Measurements from ENCODE around the gene RFFL. TPM values are rescaled to one million over a fixed set of nuclear protein-coding genes. Genes with fewer than 3 reads are reported as not detected.
"Not testable (repeated sequence)": the region's sequence is repeated elsewhere in the genome, so short reads cannot be mapped to it uniquely, and the experiment has no call there.

The RFFL gene, protein sequence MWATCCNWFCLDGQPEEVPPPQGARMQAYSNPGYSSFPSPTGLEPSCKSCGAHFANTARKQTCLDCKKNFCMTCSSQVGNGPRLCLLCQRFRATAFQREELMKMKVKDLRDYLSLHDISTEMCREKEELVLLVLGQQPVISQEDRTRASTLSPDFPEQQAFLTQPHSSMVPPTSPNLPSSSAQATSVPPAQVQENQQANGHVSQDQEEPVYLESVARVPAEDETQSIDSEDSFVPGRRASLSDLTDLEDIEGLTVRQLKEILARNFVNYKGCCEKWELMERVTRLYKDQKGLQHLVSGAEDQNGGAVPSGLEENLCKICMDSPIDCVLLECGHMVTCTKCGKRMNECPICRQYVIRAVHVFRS
- total RNA-seq (9.7 TPM), polyA plus RNA-seq (17.9 TPM)

DNA sequence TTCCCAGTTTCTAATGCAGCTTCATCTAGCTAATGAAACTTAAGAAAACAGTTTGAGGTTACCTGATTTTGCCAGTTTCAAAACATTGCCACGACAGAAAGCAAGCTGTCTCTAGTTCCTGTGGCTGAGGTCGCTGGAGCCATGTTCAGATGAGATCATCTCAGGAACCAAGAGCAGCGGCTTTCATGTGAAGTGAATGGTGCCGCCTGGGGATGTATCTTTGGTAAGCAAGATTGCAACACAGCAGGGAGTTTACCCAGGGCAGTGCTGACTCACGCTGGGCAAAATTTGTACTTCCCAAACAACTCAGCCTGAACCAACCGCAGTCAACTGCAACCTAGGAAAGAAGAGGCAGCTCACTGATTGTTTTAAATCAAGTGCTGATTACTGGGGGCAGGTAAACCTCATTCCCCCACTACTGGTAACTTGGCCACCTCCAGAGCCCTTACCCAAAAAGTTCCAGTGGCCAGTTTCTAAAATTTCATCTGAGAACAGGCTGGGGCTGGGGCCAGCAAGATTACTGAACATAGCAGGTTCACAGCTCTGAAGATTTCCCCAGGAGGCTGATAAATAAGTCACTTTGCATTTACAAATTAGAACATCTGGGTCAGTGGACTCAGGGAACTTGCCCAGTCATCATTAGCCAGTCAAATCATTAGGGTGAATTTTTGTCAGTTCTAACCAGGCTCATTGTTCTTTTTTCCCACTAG lies at the start of gene RFFL:
TSS of gene RFFL (minus strand) at position 194 of the 710 bp plus-strand sequence. CDS start 37,154 bp downstream, outside the sequence.
- Histone ChIP-seq H3K36me3 (ENCODE audit: insufficient read depth) (no peaks in the 10 kb centered on the region), H3K4me3 (ENCODE audit: low read depth, low read length) (no peak within 1 kb of the TSS), H3K27ac (ENCODE audit: low read depth) (peak within 1 kb of the TSS; percentile 74), H3K4me1 (ENCODE audit: insufficient read depth) (no peaks in the 10 kb centered on the region)
- 7% methylated on average over 6 of the region's 6 CpGs for WGBS
- peak; percentile 74 for DNase-seq (ENCODE audit: extremely low spot score)

DNA sequence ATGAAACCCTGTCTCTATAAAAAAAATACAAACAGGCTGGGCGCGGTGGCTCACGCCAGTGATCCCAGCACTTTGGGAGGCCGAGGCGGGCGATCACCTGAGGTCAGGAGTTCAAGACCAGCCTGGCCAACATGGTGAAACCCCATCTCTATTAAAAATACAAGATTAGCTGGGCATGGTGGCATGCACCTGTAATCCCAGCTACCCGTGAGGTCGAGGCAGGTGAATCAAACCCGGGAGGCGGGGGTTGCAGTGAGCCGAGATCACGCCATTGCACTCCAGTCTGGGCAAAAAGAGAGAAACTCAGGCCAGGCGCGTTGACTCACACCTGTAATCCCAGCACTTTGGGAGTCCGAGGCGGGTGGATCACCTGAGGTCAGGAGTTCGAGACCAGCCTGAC lies 47.3 kb upstream of the RFFL start:
- H3K27ac ChIP-seq (ENCODE audit: low read depth); DNase-seq (ENCODE audit: extremely low spot score); H3K4me3 ChIP-seq (ENCODE audit: low read depth, low read length); H3K4me1 ChIP-seq (ENCODE audit: insufficient read depth); H3K36me3 ChIP-seq (ENCODE audit: insufficient read depth): not testable (repeated sequence)
- 98% methylated on average over 17 of the region's 17 CpGs for WGBS

DNA sequence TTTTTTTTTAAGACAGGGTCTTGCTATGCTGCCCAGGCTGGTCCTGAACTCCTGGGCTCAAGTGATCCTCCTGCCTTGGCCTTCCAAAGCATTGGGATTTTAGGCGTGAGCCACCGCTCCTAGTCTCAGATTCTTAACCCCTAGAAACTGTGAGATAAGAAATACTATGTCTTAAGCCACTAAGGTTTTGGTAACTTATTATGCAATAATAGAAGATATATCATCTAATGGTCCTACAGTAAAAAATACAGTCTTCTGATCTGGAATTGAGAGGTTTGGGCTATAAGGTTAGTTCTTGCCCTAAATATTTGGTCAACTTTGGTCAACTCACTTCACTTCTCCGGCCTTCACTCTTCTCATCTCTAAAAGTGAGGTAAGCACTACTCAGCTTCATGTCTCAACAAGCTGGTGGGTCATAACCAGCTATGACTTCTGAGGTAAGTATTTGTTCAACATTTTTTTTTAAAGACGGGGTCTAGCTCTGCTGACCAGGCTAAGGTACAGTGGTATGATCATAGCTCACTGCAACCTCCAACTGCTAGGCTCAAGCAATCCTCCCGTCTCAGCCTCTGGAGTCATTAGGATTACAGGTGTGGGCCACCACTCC lies 41.4 kb upstream of the RFFL start:
- no peak overlapping the region for H3K27ac ChIP-seq (ENCODE audit: low read depth)
- 95% methylated on average over 5 of the region's 5 CpGs for WGBS

DNA sequence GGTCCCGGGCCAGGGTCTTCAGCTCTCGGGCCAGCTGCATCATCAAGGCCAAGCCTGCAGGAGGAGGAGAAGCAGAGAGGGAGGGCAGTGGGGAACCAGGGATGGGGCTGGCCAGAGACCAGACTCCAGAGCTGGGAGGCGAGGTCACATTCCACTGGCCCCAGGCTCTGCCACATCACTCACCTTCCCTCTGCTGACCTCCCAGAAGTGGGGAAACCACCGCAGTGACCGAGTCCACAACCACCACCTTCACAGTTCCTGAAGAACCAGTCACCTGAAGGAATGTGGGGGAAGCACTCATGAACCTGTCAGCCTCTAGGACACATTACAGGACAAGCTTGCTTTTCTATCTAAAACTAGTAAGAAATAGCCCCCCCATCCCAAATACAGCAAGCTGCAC lies 39.8 kb upstream of the RFFL start:
- H3K4me1 ChIP-seq (ENCODE audit: insufficient read depth): no peaks in the 10 kb centered on the region
- no peaks in the 10 kb centered on the region for H3K36me3 ChIP-seq (ENCODE audit: insufficient read depth)
- 92% methylated on average over 5 of the region's 5 CpGs for WGBS
- no peak overlapping the region for H3K27ac ChIP-seq (ENCODE audit: low read depth)
- no peak for DNase-seq (ENCODE audit: extremely low spot score)
- no peak overlapping the region for H3K4me3 ChIP-seq (ENCODE audit: low read depth, low read length)

More for the DNA sequence above, 41.4 kb upstream of the RFFL start:
- Histone ChIP-seq H3K4me1 (ENCODE audit: insufficient read depth) (no peaks in the 10 kb centered on the region), H3K36me3 (ENCODE audit: insufficient read depth) (no peaks in the 10 kb centered on the region), H3K4me3 (ENCODE audit: low read depth, low read length) (no peak overlapping the region)
- DNase-seq (ENCODE audit: extremely low spot score): no peak

DNA sequence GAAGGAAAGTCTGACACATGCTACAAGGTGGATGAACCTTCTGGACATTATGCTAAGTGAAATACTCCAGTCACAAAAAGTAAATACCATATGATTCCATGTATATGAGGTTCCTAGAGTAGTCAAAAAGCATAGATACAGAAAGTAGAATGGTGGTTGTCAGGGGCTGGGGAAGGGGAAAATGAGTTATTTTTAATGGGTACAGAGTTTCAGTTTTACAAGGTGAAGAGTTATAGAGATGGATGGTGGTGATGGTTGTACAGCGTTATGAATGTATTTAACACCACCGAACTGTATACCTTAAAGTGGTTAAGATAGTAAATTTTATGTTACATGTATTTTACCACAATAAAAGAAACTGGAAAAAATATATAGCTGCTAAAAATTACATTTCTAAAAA lies 38.2 kb upstream of the RFFL start:
- WGBS: 89% methylated on average over 2 of the region's 2 CpGs
- Histone ChIP-seq H3K27ac (ENCODE audit: low read depth) (no peak overlapping the region), H3K4me3 (ENCODE audit: low read depth, low read length) (no peak overlapping the region), H3K36me3 (ENCODE audit: insufficient read depth) (no peaks in the 10 kb centered on the region), H3K4me1 (ENCODE audit: insufficient read depth) (no peaks in the 10 kb centered on the region)
- no peak for DNase-seq (ENCODE audit: extremely low spot score)

DNA sequence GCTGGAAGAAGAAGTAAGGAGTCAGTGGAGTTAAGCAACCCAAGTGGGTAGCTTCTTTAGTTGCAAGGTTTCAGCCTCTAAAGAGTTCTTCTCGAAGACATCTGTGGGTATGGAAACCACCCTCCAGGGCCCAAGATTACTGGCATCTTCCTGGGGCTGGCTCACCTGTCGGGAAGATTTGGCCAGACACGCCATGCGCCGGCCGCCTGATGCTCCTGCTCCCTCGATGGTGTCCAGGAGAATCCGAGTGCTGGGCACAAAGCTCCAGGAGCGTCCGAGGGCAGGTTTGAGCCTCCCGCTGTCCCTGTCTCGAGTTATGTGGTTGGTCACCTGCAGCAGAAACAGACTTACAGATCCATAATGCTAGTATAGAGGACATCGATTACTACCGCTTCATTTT lies 37.5 kb upstream of the RFFL start:
- Histone ChIP-seq H3K4me1 (ENCODE audit: insufficient read depth) (no peaks in the 10 kb centered on the region), H3K4me3 (ENCODE audit: low read depth, low read length) (no peak overlapping the region), H3K27ac (ENCODE audit: low read depth) (no peak overlapping the region), H3K36me3 (ENCODE audit: insufficient read depth) (no peaks in the 10 kb centered on the region)
- DNase-seq (ENCODE audit: extremely low spot score): no peak
- 96% methylated on average over 14 of the region's 14 CpGs for WGBS

DNA sequence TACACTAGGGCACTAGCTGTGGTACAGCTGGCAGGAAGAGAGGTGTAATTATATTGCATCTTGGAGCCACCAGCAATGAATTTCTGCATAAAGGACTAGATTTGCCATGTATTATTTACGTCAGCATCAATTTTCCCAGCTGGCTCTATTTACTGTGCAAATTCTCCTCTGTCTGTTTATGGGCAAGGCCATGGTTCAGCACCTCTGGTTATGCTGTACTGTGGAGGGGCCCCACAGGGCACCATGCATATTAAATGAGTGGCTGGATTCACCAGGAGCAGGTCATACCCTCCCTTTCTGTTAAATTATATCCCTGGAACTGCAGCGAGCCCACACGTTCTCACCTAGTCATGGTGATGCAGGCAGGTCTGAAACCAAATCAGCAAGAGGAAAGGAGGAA lies 36.4 kb upstream of the RFFL start:
- H3K36me3 ChIP-seq (ENCODE audit: insufficient read depth): no peaks in the 10 kb centered on the region
- 89% methylated on average over 3 of the region's 3 CpGs for WGBS
- DNase-seq (ENCODE audit: extremely low spot score): no peak
- H3K4me3 ChIP-seq (ENCODE audit: low read depth, low read length): no peak overlapping the region
- H3K4me1 ChIP-seq (ENCODE audit: insufficient read depth): no peaks in the 10 kb centered on the region
- H3K27ac ChIP-seq (ENCODE audit: low read depth): no peak overlapping the region

DNA sequence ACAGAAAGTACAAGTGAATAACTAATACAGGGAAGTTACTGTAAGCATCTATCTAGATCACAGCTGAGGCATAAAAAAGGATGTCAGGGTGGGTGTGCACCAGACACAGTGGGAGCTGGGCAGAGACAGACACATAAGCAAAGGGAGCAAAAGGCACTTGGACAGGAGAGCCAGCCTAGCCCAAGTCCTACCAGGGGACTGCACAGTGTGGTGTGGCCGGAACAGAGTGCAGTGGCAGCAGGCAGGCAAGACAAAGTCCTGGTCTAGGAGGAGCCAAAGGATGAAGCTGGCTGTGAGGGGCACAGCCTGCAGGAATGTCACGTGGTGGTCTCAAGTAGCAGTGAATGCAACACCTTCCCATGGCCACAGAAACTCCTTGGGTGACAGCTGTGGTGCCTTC lies 34.3 kb upstream of the RFFL start:
- WGBS: 85% methylated on average over 2 of the region's 2 CpGs
- no peaks in the 10 kb centered on the region for H3K4me1 ChIP-seq (ENCODE audit: insufficient read depth)
- no peak for DNase-seq (ENCODE audit: extremely low spot score)
- H3K36me3 ChIP-seq (ENCODE audit: insufficient read depth): no peaks in the 10 kb centered on the region
- no peak overlapping the region for H3K27ac ChIP-seq (ENCODE audit: low read depth)
- no peak overlapping the region for H3K4me3 ChIP-seq (ENCODE audit: low read depth, low read length)

DNA sequence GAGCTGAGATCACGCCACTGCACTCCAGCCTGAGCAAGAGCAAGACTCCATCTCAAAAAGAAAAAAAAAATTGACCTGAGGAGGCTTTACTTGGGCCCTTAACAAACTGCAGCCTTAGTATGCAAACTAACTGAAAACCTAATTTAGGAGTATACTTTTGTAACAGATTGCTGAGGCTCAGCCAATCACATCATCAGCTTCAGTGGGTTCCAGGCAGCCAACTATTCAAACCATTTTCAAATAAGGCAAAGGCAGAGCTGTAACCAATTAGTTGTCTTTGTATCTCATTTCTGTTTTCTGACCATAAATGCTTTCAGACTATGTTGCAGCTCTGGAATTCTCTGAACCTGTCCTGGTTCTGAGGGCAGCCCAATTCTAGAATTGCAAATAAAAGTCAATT lies 32.2 kb upstream of the RFFL start:
- WGBS: 100% methylated on average over 1 of the region's 1 CpG
- no peaks in the 10 kb centered on the region for H3K4me1 ChIP-seq (ENCODE audit: insufficient read depth)
- no peak overlapping the region for H3K27ac ChIP-seq (ENCODE audit: low read depth)
- H3K36me3 ChIP-seq (ENCODE audit: insufficient read depth): no peaks in the 10 kb centered on the region
- no peak for DNase-seq (ENCODE audit: extremely low spot score)
- H3K4me3 ChIP-seq (ENCODE audit: low read depth, low read length): no peak overlapping the region

DNA sequence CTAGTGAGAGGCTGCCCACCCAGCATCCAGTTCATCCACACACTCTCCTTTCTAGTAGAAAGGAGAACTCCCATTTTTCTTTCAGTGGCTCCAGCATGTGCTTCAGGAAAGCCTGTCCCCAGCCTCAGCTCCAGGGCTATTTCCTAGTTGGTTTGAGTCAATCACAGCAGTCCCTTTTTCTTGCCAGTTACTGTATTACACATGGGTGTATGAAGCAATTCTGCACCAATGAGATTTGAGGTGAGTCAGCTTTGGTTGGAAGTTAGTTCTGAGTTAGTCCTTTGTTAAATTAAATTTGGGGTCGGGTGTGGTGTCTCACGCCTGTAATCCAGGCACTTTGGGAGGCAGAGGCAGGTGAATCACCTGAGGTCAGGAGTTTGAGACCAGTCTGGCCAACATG lies 31.4 kb upstream of the RFFL start:
- H3K36me3 ChIP-seq (ENCODE audit: insufficient read depth): no peaks in the 10 kb centered on the region
- H3K27ac ChIP-seq (ENCODE audit: low read depth): no peak overlapping the region
- no peak overlapping the region for H3K4me3 ChIP-seq (ENCODE audit: low read depth, low read length)
- WGBS: 90% methylated on average over 2 of the region's 2 CpGs
- no peaks in the 10 kb centered on the region for H3K4me1 ChIP-seq (ENCODE audit: insufficient read depth)
- DNase-seq (ENCODE audit: extremely low spot score): no peak

DNA sequence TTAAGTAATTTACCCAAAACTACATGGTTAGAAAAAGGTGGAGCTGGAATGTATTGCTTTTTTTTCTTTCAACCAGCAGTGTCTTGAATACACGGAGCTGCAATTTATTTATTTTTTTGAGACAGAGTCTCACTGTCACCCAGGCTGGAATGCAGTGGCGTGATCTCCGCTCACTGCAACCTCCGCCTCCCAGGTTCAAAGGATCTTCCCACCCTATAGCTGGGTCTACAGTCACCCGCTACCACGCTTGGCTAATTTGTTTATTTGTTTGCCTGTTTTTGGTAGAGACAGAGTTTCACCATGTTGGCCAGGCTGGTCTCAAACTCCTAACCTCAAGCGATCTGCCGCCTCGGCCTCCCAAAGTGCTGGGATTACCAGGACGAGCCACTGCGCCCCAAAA lies 27.2 kb upstream of the RFFL start:
- not testable (repeated sequence) for H3K36me3 ChIP-seq (ENCODE audit: insufficient read depth); DNase-seq (ENCODE audit: extremely low spot score); H3K27ac ChIP-seq (ENCODE audit: low read depth); H3K4me3 ChIP-seq (ENCODE audit: low read depth, low read length); H3K4me1 ChIP-seq (ENCODE audit: insufficient read depth)
- WGBS: 83% methylated on average over 11 of the region's 11 CpGs

DNA sequence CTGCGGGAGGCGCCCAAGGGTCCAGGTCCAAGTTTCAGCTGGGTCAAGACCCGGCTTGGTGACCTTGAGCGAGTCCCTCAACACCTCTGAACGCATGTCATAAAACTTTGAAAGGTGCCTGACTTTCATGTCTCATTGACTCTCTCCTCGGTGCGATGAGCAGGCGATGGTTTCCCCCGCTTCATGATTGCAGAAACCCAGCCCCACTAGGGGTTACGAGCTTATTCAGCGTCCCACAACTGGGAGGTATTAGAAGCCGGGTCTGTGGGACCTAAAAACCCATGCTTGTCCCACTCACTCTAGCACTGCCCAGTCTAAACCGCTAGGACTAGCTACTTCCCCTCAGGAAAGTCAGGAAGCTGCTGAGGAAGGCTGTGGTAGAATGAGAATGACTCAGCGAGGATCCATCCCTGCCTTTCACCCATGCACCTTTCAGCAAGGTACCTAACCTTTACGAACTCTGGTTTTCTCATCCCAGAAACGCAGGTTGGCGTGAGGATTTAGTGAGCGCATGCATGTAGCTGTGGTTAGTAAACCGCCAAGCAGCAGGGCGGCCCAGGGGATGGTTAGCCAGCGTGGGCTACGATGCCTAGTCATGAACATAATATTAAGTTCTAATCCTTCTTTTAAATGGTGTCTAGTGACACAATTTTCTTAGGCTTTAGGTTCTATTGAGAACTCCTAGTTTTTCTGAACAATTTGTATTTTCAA lies 26.2 kb upstream of the RFFL start:
- Histone ChIP-seq H3K27ac (ENCODE audit: low read depth) (peak overlapping the region; percentile 68), H3K4me3 (ENCODE audit: low read depth, low read length) (peak overlapping the region; percentile 95), H3K4me1 (ENCODE audit: insufficient read depth) (no peaks in the 10 kb centered on the region), H3K36me3 (ENCODE audit: insufficient read depth) (no peaks in the 10 kb centered on the region)
- 42% methylated on average over 22 of the region's 22 CpGs for WGBS
- no peak for DNase-seq (ENCODE audit: extremely low spot score)

DNA sequence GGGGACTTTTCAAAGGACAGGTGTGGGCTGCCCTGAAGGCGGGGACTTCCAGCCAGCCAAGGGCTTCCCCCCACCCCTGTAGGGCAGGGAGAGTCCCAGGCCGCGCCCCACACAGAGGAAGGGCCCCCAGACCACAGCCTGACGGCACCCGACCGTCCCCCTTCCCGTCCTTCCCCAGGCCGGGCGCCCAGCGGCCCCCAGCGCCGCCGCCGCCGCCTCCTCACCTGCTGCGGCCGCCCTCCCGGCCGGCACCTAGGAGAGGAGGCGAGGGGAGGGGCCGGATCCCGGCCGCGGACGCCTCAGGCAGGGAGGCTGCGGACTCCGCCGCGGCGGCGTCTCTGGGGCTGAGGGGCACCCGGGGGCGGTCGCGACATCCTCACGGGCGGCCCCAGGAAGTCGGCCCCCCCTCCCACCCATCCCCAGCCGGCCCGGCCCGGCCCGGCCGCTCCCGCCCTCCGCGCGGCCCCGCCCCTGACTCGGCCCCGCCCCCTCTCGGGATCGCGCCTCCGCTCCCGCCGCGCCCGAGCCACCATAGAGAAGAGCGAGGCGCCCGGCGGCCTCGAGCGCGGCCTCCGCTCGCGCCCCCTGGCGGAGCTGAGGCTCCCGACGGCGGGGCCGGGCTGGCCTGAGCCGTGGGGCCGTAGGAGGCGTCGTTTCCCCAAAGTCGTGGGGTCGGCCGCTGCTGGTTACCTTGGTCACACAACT lies 25.5 kb upstream of the RFFL start:
- H3K27ac ChIP-seq (ENCODE audit: low read depth): peak overlapping the region; percentile 99
- H3K36me3 ChIP-seq (ENCODE audit: insufficient read depth): no peaks in the 10 kb centered on the region
- peak overlapping the region; percentile 95 for H3K4me3 ChIP-seq (ENCODE audit: low read depth, low read length)
- DNase-seq (ENCODE audit: extremely low spot score): peak; percentile 49
- under 1% methylated on average over 77 of the region's 80 CpGs for WGBS
- no peaks in the 10 kb centered on the region for H3K4me1 ChIP-seq (ENCODE audit: insufficient read depth)
